HS-27A (cell line): ENCODE data around the gene TBC1D2.

ENCODE experiments used
- DNase-seq: peaks from one replicate; pipeline ENCODE4 v3.0.0-alpha.2; 2012; ENCODE audit warnings: low read depth, missing footprints

TBC1D2 gene

GRCh38 chr9:98218562-98219363, 36.7 kb downstream of the TBC1D2 start:
- DNase-seq: no peak

- DNase-seq: no peak
Observed at GRCh38 chr9:98217255-98217654, 38.2 kb downstream of the TBC1D2 start.

- DNase-seq: no peak
Observed at GRCh38 chr9:98216391-98216790, 39.1 kb downstream of the TBC1D2 start.

- DNase-seq: no peak
Observed at GRCh38 chr9:98215821-98216220, 39.6 kb downstream of the TBC1D2 start.

- DNase-seq: no peak
Observed at GRCh38 chr9:98215271-98215670, 40.2 kb downstream of the TBC1D2 start.

- DNase-seq: no peak
Observed at GRCh38 chr9:98214811-98215210, 40.6 kb downstream of the TBC1D2 start.

GRCh38 chr9:98211260-98211659, 44.2 kb downstream of the TBC1D2 start:
- DNase-seq: no peak

- DNase-seq: no peak
Observed at GRCh38 chr9:98210435-98210834, 45.0 kb downstream of the TBC1D2 start.

GRCh38 chr9:98209530-98209929, 45.9 kb downstream of the TBC1D2 start:
- no peak for DNase-seq

GRCh38 chr9:98208635-98209034, 46.8 kb downstream of the TBC1D2 start:
- DNase-seq: no peak

GRCh38 chr9:98207606-98208005, 47.8 kb downstream of the TBC1D2 start:
- DNase-seq: no peak

- DNase-seq: no peak
Observed at GRCh38 chr9:98206754-98207153, 48.7 kb downstream of the TBC1D2 start.

- no peak for DNase-seq
Observed at GRCh38 chr9:98204692-98205091, 50.8 kb downstream of the TBC1D2 start.

- DNase-seq: no peak
Observed at GRCh38 chr9:98203153-98203552, 52.3 kb downstream of the TBC1D2 start.

GRCh38 chr9:98202252-98202651, 53.2 kb downstream of the TBC1D2 start:
- DNase-seq: no peak

GRCh38 chr9:98201749-98202148, 53.7 kb downstream of the TBC1D2 start:
- DNase-seq: no peak

GRCh38 chr9:98201102-98201501, 54.3 kb downstream of the TBC1D2 start:
- DNase-seq: no peak

GRCh38 chr9:98199388-98200033, 55.9 kb downstream of the TBC1D2 start:
- no peak for DNase-seq

GRCh38 chr9:98195671-98196070, 59.8 kb downstream of the TBC1D2 start:
- DNase-seq: no peak

- no peak for DNase-seq
Observed at GRCh38 chr9:98193336-98193944, 62.0 kb downstream of the TBC1D2 start.

GRCh38 chr9:98192503-98193335, 62.7 kb downstream of the TBC1D2 start, which contains the start of gene CORO2A:
CORO2A (minus strand) TSS chr9:98192637; CDS start chr9:98157660, 34,977 bp downstream.
- DNase-seq: peak; percentile 11
